ENCODE data around the gene FABP1. TPM values are rescaled to one million over a fixed set of nuclear protein-coding genes. Genes with fewer than 3 reads are reported as not detected.

FABP1 gene
- total and polyA plus RNA-seq, 9 of the 15 experiments (the other 6 are each of a cell fraction or from before 2014, with no cell fraction given), result 0.64 TPM; not detected in 8

- no peak for FAIRE-seq
- TF ChIP-seq TAF15 (IDR thresholded peaks at IDR 0.05; ENCODE audit: low read depth, low read length) (no peak), MEIS2 (IDR thresholded peaks at IDR 0.05; ENCODE audit: partially characterized antibody) (no peak), NR4A1 (CRISPR knock-in tag; IDR thresholded peaks at IDR 0.05) (no peak), NR4A1 (tag; IDR thresholded peaks at IDR 0.05) (no peak), GMEB1 (CRISPR knock-in tag; IDR thresholded peaks at IDR 0.05) (no peak), ZNF408 (CRISPR knock-in tag; IDR thresholded peaks at IDR 0.05; ENCODE audit: low read depth) (no peak), SMARCA4 (IDR thresholded peaks at IDR 0.05) (no peak), NFATC3 (IDR thresholded peaks at IDR 0.05) (no peak), PHTF2 (CRISPR knock-in tag; IDR thresholded peaks at IDR 0.05) (no peak), POLR3A (IDR thresholded peaks at IDR 0.05; ENCODE audit: borderline replicate concordance, extremely low read depth, insufficient read depth, insufficient read length) (no peak)
- TF ChIP-seq, protein P1, sequence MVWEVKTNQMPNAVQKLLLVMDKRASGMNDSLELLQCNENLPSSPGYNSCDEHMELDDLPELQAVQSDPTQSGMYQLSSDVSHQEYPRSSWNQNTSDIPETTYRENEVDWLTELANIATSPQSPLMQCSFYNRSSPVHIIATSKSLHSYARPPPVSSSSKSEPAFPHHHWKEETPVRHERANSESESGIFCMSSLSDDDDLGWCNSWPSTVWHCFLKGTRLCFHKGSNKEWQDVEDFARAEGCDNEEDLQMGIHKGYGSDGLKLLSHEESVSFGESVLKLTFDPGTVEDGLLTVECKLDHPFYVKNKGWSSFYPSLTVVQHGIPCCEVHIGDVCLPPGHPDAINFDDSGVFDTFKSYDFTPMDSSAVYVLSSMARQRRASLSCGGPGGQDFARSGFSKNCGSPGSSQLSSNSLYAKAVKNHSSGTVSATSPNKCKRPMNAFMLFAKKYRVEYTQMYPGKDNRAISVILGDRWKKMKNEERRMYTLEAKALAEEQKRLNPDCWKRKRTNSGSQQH (CRISPR knock-in tag; IDR thresholded peaks at IDR 0.05), result no peak
- TF ChIP-seq, protein P2, sequence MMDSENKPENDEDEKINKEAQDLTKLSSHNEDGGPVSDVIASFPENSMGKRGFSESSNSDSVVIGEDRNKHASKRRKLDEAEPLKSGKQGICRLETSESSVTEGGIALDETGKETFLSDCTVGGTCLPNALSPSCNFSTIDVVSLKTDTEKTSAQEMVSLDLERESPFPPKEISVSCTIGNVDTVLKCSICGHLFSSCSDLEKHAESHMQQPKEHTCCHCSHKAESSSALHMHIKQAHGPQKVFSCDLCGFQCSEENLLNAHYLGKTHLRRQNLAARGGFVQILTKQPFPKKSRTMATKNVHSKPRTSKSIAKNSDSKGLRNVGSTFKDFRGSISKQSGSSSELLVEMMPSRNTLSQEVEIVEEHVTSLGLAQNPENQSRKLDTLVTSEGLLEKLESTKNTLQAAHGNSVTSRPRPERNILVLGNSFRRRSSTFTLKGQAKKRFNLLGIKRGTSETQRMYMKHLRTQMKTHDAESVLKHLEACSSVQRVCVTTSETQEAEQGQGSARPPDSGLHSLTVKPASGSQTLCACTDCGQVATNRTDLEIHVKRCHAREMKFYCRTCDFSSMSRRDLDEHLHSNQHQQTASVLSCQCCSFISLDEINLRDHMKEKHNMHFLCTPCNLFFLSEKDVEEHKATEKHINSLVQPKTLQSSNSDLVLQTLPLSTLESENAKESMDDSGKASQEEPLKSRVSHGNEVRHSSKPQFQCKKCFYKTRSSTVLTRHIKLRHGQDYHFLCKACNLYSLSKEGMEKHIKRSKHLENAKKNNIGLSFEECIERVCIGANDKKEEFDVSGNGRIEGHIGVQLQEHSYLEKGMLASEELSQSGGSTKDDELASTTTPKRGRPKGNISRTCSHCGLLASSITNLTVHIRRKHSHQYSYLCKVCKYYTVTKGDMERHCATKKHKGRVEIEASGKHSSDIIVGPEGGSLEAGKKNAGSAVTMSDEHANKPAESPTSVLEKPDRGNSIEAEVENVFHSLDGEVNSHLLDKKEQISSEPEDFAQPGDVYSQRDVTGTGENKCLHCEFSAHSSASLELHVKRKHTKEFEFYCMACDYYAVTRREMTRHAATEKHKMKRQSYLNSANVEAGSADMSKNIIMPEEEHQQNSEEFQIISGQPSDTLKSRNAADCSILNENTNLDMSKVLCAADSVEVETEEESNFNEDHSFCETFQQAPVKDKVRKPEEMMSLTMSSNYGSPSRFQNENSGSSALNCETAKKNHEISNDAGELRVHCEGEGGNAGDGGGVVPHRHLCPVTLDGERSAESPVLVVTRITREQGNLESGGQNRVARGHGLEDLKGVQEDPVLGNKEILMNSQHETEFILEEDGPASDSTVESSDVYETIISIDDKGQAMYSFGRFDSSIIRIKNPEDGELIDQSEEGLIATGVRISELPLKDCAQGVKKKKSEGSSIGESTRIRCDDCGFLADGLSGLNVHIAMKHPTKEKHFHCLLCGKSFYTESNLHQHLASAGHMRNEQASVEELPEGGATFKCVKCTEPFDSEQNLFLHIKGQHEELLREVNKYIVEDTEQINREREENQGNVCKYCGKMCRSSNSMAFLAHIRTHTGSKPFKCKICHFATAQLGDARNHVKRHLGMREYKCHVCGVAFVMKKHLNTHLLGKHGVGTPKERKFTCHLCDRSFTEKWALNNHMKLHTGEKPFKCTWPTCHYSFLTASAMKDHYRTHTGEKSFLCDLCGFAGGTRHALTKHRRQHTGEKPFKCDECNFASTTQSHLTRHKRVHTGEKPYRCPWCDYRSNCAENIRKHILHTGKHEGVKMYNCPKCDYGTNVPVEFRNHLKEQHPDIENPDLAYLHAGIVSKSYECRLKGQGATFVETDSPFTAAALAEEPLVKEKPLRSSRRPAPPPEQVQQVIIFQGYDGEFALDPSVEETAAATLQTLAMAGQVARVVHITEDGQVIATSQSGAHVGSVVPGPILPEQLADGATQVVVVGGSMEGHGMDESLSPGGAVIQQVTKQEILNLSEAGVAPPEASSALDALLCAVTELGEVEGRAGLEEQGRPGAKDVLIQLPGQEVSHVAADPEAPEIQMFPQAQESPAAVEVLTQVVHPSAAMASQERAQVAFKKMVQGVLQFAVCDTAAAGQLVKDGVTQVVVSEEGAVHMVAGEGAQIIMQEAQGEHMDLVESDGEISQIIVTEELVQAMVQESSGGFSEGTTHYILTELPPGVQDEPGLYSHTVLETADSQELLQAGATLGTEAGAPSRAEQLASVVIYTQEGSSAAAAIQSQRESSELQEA (IDR thresholded peaks at IDR 0.05; ENCODE audit: low read depth), result no peak
Measured at GRCh38 chr2:88117973-88118372, 9.9 kb downstream of the FABP1 start.

More at GRCh38 chr2:88117973-88118372, 9.9 kb downstream of the FABP1 start:
- Histone ChIP-seq H3K27me3 (ENCODE audit: control insufficient read depth in 2 of 2, insufficient read depth in 2 of 2, low read length in 2 of 2) (peaks cover 43 to 53% of the 10 kb centered on the region in 2 experiments), H3K9ac (ENCODE audit: insufficient read depth in 1 of 2, low read depth in 2 of 2, low read length in 2 of 2) (no peak overlapping the region), H3K27ac (ENCODE audit: extremely low read depth, low read depth, low read length) (no peak overlapping the region), H3K4me1 (replicated peaks in 1 of 2; ENCODE audit: control insufficient read depth in 2 of 2, insufficient read depth in 2 of 2, low read length in 2 of 2) (no peaks in the 10 kb centered on the region), H2AFZ (ENCODE audit: low read depth, low read length) (no peak overlapping the region), H3K9me3 (replicated peaks; ENCODE audit: control insufficient read depth, insufficient read depth, low read depth, low read length) (no peaks in the 10 kb centered on the region), H3K4me3 (no peak overlapping the region), H3K9me1 (ENCODE audit: control insufficient read depth, insufficient read depth, low read length) (no peaks in the 10 kb centered on the region), H4K20me1 (replicated peaks; ENCODE audit: control insufficient read depth, insufficient read depth, low read length) (no peaks in the 10 kb centered on the region), H3K4me2 (ENCODE audit: insufficient read depth, low read length) (no peak overlapping the region), H3K79me2 (ENCODE audit: control insufficient read depth, insufficient read depth, low read length) (no peaks in the 10 kb centered on the region), H3K36me3 (ENCODE audit: control insufficient read depth, insufficient read depth, low read length) (no peaks in the 10 kb centered on the region)
- ChIA-PET POLR2A (no interaction called here), CTCF (ENCODE audit: low intra/inter-chr PET ratio) (no interaction called here)
- intact Hi-C loops (cut with micrococcal nuclease), result no loop called here
- 2% methylated on average over 4 of the region's 4 CpGs for WGBS (ENCODE audit: insufficient coverage, low coverage, missing lambda C conversion rate)
- in situ Hi-C loops (cut with MboI), result no loop called here
- no peak for ATAC-seq
- no TSS peak for BruUV-seq (replicated peaks)
- no peak for DNase-seq (ENCODE audit: extremely low read depth in 1 of 4, low spot score in 3 of 4)

Measured in K562 (cell line).